Uterus (tissue), 4 donors: ENCODE results near the gene FKBP2. TPM values are rescaled to one million over a fixed set of nuclear protein-coding genes. Genes with fewer than 3 reads are reported as not detected.

ENCODE experiments used
- DNase-seq, 2 donors: peaks; one replicate each; pipeline ENCODE4 v3.0.0-alpha.2; 2019 to 2020
- H3K27ac ChIP-seq, 2 donors: fragments of 200-600 bp; sonication (generic); 1 replicate in 1 of 2; 2 replicates in 1 of 2; pipeline ENCODE4 v1.5.1; 2016 to 2018
- H3K27me3 ChIP-seq, 2 donors: fragments of 200-600 bp; sonication (generic); one replicate each; pipeline ENCODE4 v1.5.1; 2018 to 2019; ENCODE audit warnings: control low read depth in 1 of 2
- H3K36me3 ChIP-seq, 2 donors: fragments of 200-600 bp; sonication (generic); one replicate each; pipeline ENCODE4 v1.5.1; 2019; ENCODE audit warnings: control low read depth in 1 of 2
- H3K4me1 ChIP-seq, 2 donors: fragments of 200-600 bp; sonication (generic); one replicate each; pipeline ENCODE4 v1.5.1; 2018 to 2019; ENCODE audit warnings: control low read depth in 1 of 2
- H3K4me3 ChIP-seq, 2 donors: fragments of 200-600 bp; sonication (generic); 1 replicate in 1 of 2; 2 replicates in 1 of 2; pipeline ENCODE4 v1.5.1; 2018 to 2019; ENCODE audit warnings: mild to moderate bottlenecking in 1 of 2
- H3K9me3 ChIP-seq, 2 donors: fragments of 200-600 bp; sonication (generic); one replicate each; pipeline ENCODE4 v1.5.1; 2019; ENCODE audit warnings: control low read depth in 1 of 2
- CTCF ChIP-seq, 4 experiments: fragments of 200-600 bp in 2 of 4; fragments of 450-650 bp in 2 of 4; sonication (generic) in 2 of 4; IDR thresholded peaks; one replicate each; pipeline ENCODE4 v1.5.1; 2016 to 2019; ENCODE audit warnings: antibody characterized with exemption in 4 of 4, mild to moderate bottlenecking in 2 of 4, moderate library complexity in 1 of 4
- POLR2A ChIP-seq, 2 donors: fragments of 450-650 bp; IDR thresholded peaks; one replicate each; pipeline ENCODE4 v1.6.1; 2016; ENCODE audit warnings: antibody characterized with exemption in 2 of 2, mild to moderate bottlenecking in 1 of 2, moderate library complexity in 1 of 2
- intact Hi-C: fragments of 100-400 bp; cut with DNase I; formaldehyde crosslinking; loops from one replicate; pipeline ENCODE4 v1.15.1; 2023; ENCODE audit warnings: low total_unique reads
- total RNA-seq, 4 donors: library from RNA; depleted of rRNA in 3 of 4; stranded (reverse); fragments of >200 nt in 3 of 4; gene quantifications; one replicate each; pipeline versions ENCODE4 v1.1.0 to v1.2.4, GENCODE V29; 2014 to 2023
- donor health status: DM: yes; HTN: yes; CAD: no.

Gene FKBP2
- total RNA-seq, 4 donors from 2014 or later = 22.3 to 74.0 (median 37.7) TPM

GRCh38 chr11:64249563-64250414 is 8.9 kb downstream of the FKBP2 start:
- Histone ChIP-seq H3K9me3 (no peaks in the 10 kb centered on the region), H3K4me3 (no peak overlapping the region), H3K36me3 (no peaks in the 10 kb centered on the region), H3K27me3 (no peaks in the 10 kb centered on the region), H3K4me1 (peaks cover 0 to 16% of the 10 kb centered on the region in 2 donors), H3K27ac (no peak overlapping the region)
- no peak for DNase-seq
- TF ChIP-seq CTCF (IDR thresholded peaks at IDR 0.05) (no peak), POLR2A (IDR thresholded peaks at IDR 0.05) (no peak)
- intact Hi-C loops = no loop called here

- Histone ChIP-seq H3K4me3 (peak overlapping the region; percentile 82 to 88), H3K4me1 (peaks cover 0 to 16% of the 10 kb centered on the region in 2 donors)
- intact Hi-C loops = no loop called here
These were observed 9.6 kb downstream of the FKBP2 start for GRCh38 chr11:64250415-64251015.

DNA sequence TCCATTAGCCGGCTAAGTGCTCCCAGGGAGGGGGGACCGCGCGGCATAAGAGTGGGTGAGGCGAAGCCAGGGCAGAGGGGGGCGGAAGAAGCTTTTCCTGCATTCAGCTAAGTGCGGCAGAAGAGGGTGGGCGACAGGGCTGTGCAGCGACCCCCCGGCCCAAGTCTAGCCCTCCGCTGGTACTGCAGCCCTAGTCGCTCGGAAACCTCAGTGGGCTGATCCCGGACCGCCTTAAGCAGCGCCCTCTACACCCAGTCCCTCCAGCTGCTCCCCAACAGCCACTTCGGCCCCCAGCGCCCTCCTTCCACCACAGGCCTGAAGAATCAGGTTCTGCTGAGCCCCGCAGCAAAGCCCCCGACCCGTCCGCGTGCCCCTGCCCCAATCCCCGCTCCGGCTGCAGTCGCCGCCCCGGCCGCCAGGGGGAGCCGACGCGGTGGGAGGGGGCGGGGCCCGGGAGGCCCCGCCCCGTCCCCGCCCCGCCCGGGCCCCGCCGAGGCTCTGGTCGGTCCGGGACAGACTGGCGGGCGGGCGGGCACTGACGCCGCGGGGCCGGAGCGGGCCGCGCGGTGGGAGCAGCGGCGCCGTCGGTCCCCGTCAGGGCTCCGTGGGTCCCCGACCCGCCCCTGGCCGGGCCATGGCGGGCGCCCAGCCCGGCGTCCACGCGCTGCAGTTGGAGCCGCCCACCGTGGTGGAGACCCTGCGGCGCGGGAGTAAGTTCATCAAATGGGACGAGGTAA is 10.3 kb downstream of the FKBP2 start, which contains the start of gene PLCB3:
TSS of gene PLCB3 (plus strand) at position 515 of the 737 bp plus-strand sequence. CDS start at position 635, 120 bp downstream.
- DNase-seq = peak in 1 of 2 donors; percentile 70
- intact Hi-C loops = no loop called here
- H3K27me3 ChIP-seq = no peaks in the 10 kb centered on the region
- peaks cover 0 to 16% of the 10 kb centered on the region in 2 donors for H3K4me1 ChIP-seq
- no peaks in the 10 kb centered on the region for H3K36me3 ChIP-seq
- no peaks in the 10 kb centered on the region for H3K9me3 ChIP-seq
- H3K27ac ChIP-seq = peak within 1 kb of the TSS; percentile 63 to 75
- H3K4me3 ChIP-seq = peak within 1 kb of the TSS; percentile 82 to 88
- TF ChIP-seq CTCF (IDR thresholded peaks at IDR 0.05) (peak; percentile 70 to 95 (median 85)), POLR2A (IDR thresholded peaks at IDR 0.05) (peak; percentile 82)

More at GRCh38 chr11:64250415-64251015, 9.6 kb downstream of the FKBP2 start:
- Histone ChIP-seq H3K27me3 (no peaks in the 10 kb centered on the region), H3K36me3 (no peaks in the 10 kb centered on the region), H3K27ac (peak overlapping the region; percentile 57 to 63), H3K9me3 (no peaks in the 10 kb centered on the region)
- TF ChIP-seq CTCF (IDR thresholded peaks at IDR 0.05) = no peak
- TF ChIP-seq POLR2A (IDR thresholded peaks at IDR 0.05) = no peak
- DNase-seq = no peak

DNA sequence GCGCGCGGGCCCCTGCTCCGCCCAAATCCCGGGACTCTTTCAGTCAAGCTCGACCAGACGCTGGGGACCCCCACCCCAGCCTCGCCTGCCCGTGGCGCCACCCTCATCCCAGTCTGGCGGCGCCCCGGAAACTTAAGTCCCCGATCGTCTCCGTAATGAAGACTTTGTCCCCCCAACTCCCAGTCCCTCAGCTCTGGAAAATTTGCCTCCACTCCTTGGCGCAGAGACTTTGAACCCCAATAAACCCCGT is 10.8 kb downstream of the FKBP2 start:
- H3K4me1 ChIP-seq = peaks cover 0 to 16% of the 10 kb centered on the region in 2 donors
- peak overlapping the region; percentile 63 to 75 for H3K27ac ChIP-seq
- intact Hi-C loops = no loop called here

More for the DNA sequence above, 10.8 kb downstream of the FKBP2 start:
- Histone ChIP-seq H3K36me3 (no peaks in the 10 kb centered on the region), H3K27me3 (no peaks in the 10 kb centered on the region), H3K4me3 (peak overlapping the region; percentile 82 to 88), H3K9me3 (no peaks in the 10 kb centered on the region)
- no peak for TF ChIP-seq CTCF (IDR thresholded peaks at IDR 0.05)
- TF ChIP-seq POLR2A (IDR thresholded peaks at IDR 0.05) = no peak
- DNase-seq = no peak
